MCF 10A (cell line): ENCODE results near the gene CPA4. TPM values are rescaled to one million over a fixed set of nuclear protein-coding genes. Genes with fewer than 3 reads are reported as not detected.

Experiments
- BruUV-seq: library from RNA; stranded (reverse); fragments of 400-500 nt; replicated peaks from 2 replicates; lab custom pipeline; 2021; lab: Mats Ljungman, UMichigan
- CTCF ChIA-PET: fragments of 300-600 bp; sonication (Branson Sonifier 250); formaldehyde crosslinking; extraction: SDS; loops from one replicate; lab custom pipeline; 2021; ENCODE audit warnings: antibody characterized with exemption, inconsistent platforms; lab: Yijun Ruan, JAX
- POLR2A ChIA-PET: fragments of 300-600, 350-650 bp; sonication (Branson Sonifier 250); formaldehyde crosslinking; extraction: SDS; loops from one replicate; lab custom pipeline; 2020; ENCODE audit warnings: antibody characterized with exemption, inconsistent platforms; lab: Yijun Ruan, JAX
- DNase-seq: peaks from one replicate; pipeline ENCODE4 v3.0.0-alpha.2; 2018; ENCODE audit not compliant: unreplicated experiment
- H3K27ac Mint-ChIP-seq: one replicate; pipeline ENCODE4 v1.8.0; 2022; ENCODE audit warnings: mild to moderate bottlenecking, low read depth, mixed read lengths; ENCODE audit not compliant: unreplicated experiment
- H3K27me3 Mint-ChIP-seq: one replicate; pipeline ENCODE4 v1.8.0; 2022; ENCODE audit warnings: mixed read lengths; ENCODE audit not compliant: insufficient read depth, unreplicated experiment
- H3K36me3 Mint-ChIP-seq: one replicate; pipeline ENCODE4 v1.8.0; 2022; ENCODE audit warnings: mild to moderate bottlenecking, moderate library complexity, mixed read lengths; ENCODE audit not compliant: insufficient read depth, unreplicated experiment
- H3K4me1 Mint-ChIP-seq: one replicate; pipeline ENCODE4 v1.8.0; 2022; ENCODE audit warnings: mixed read lengths; ENCODE audit not compliant: insufficient read depth, unreplicated experiment
- H3K4me3 Mint-ChIP-seq: one replicate; pipeline ENCODE4 v1.8.0; 2022; ENCODE audit warnings: mild to moderate bottlenecking, moderate library complexity, mixed read lengths; ENCODE audit not compliant: unreplicated experiment
- H3K9me3 Mint-ChIP-seq: one replicate; pipeline ENCODE4 v1.8.0; 2022; ENCODE audit warnings: mixed read lengths; ENCODE audit not compliant: unreplicated experiment
- CTCF ChIP-seq: fragments of 200-600 bp; IDR thresholded peaks from one replicate; pipeline ENCODE4 v1.8.0; 2022; ENCODE audit warnings: antibody characterized with exemption, mild to moderate bottlenecking; ENCODE audit not compliant: unreplicated experiment
- intact Hi-C: fragments of 100-400 bp; cut with micrococcal nuclease; formaldehyde crosslinking; loops from 2 replicates; pipeline ENCODE4 v1.14.1; 2022
- total RNA-seq: library from RNA; stranded (reverse); gene quantifications from 2 replicates; pipeline ENCODE4 v1.2.3, GENCODE V29; 2022

Gene CPA4
- total RNA-seq, 1 experiment from 2014 or later: 4.3 TPM

- intact Hi-C loops: loop anchor here (5.0 to 10.0 kb wide), 2 partner anchors 117 to 155 kb away; partner anchors contain the start of genes SSMEM1 and TMEM209
- peak overlapping the region; percentile 83 for H3K27ac Mint-ChIP-seq
- BruUV-seq: no TSS peak
- H3K4me3 Mint-ChIP-seq: no peak overlapping the region
- peaks cover 13% of the 10 kb centered on the region for H3K36me3 Mint-ChIP-seq
- CTCF ChIA-PET: interaction anchor here (0.6 to 0.7 kb wide), 2 partner anchors 71 to 77 kb away, joined by 3 read pairs; no protein-coding TSS in a partner anchor
- H3K27me3 Mint-ChIP-seq: no peaks in the 10 kb centered on the region
- peak; percentile 84 for DNase-seq
- peaks cover 42% of the 10 kb centered on the region for H3K4me1 Mint-ChIP-seq
- TF ChIP-seq CTCF: no peak
- peaks cover 15% of the 10 kb centered on the region for H3K9me3 Mint-ChIP-seq
- POLR2A ChIA-PET: interaction anchor here (0.6 to 1.6 kb wide), 4 partner anchors 12 to 497 kb away, joined by 3 to 7 read pairs (median 5); partner anchors contain the start of gene CPA4
Observed at GRCh38 chr7:130359276-130359857, 66.4 kb downstream of the CPA4 start.

GRCh38 chr7:130360518-130360917 lies 67.6 kb downstream of the CPA4 start:
- POLR2A ChIA-PET: interaction anchor here (1.6 kb wide), 1 partner anchor 68 kb away, joined by 7 read pairs; the partner anchor contains the start of gene CPA4
- H3K27me3 Mint-ChIP-seq: no peaks in the 10 kb centered on the region
- H3K27ac Mint-ChIP-seq: no peak overlapping the region
- no peak for TF ChIP-seq CTCF
- intact Hi-C loops: no loop called here
- H3K36me3 Mint-ChIP-seq: peaks cover 13% of the 10 kb centered on the region
- BruUV-seq: no TSS peak
- peaks cover 36% of the 10 kb centered on the region for H3K4me1 Mint-ChIP-seq
- H3K4me3 Mint-ChIP-seq: no peak overlapping the region
- H3K9me3 Mint-ChIP-seq: peaks cover 15% of the 10 kb centered on the region
- CTCF ChIA-PET: no interaction called here
- DNase-seq: no peak

GRCh38 chr7:130361681-130362080 lies 68.7 kb downstream of the CPA4 start:
- CTCF ChIA-PET: no interaction called here
- Mint-ChIP-seq H3K4me1 (peaks cover 35% of the 10 kb centered on the region), H3K36me3 (peaks cover 13% of the 10 kb centered on the region), H3K27me3 (no peaks in the 10 kb centered on the region), H3K4me3 (no peak overlapping the region), H3K27ac (no peak overlapping the region), H3K9me3 (peaks cover 15% of the 10 kb centered on the region)
- intact Hi-C loops: loop anchor here (2.0 kb wide), 1 partner anchor 125 kb away; no protein-coding TSS in a partner anchor
- POLR2A ChIA-PET: no interaction called here
- no peak for TF ChIP-seq CTCF
- DNase-seq: no peak
- no TSS peak for BruUV-seq

- Mint-ChIP-seq H3K9me3 (peaks cover 15% of the 10 kb centered on the region), H3K27ac (no peak overlapping the region), H3K4me1 (peaks cover 31% of the 10 kb centered on the region), H3K36me3 (peaks cover 9% of the 10 kb centered on the region), H3K4me3 (no peak overlapping the region), H3K27me3 (no peaks in the 10 kb centered on the region)
- no peak for TF ChIP-seq CTCF
- no peak for DNase-seq
- BruUV-seq: no TSS peak
- intact Hi-C loops: loop anchor here (2.0 kb wide), 1 partner anchor 124 kb away; no protein-coding TSS in a partner anchor
- CTCF ChIA-PET: interaction anchor here (1.5 kb wide), 1 partner anchor 15 kb away, joined by 4 read pairs; no protein-coding TSS in a partner anchor
- POLR2A ChIA-PET: no interaction called here
Observed at GRCh38 chr7:130362251-130362816, 69.4 kb downstream of the CPA4 start.
